ENCODE results near the gene SFTA2. TPM values are rescaled to one million over a fixed set of nuclear protein-coding genes. Genes with fewer than 3 reads are reported as not detected.
"Not testable (repeated sequence)": the region's sequence is repeated elsewhere in the genome, so short reads cannot be mapped to it uniquely, and the experiment has no call there.

SFTA2 gene
- not detected in 2 replicates for total RNA-seq (2014; rRNA removed; shearing (Covaris generic))

DNA sequence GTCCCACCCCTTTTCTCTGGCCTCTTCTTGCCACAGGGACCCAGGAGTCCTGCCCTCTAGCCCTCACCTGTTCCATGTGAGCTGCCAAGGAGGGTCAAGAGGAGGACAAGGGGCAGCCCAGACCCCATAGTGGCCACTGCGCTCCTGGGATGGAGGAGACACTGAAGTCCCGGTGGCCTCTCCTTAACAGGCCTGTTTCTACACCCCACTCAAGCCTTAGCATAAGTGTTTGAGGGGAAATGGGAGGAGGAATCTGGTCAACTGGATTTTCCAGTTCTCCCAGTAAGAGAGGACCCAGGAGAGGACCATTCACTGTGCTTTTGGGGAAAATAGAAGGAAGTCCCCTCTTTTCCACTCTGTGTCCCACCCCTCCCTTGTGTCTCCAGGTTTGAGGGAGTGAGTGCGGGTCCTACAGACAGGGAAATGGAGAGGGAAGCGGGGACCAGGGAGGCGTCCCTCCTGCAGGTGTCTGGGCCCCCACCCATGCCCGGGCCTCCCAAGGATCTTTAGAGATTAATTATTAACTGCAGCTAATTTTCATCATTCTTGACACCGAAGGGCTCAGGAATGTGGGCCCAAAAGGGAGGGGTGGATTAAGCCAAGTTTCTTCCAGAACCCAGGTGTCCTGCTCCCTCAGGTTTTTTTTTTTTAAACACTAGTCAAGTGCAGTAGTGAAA, at the start of gene SFTA2:
SFTA2 (minus strand) TSS at position 202 of the 677 bp plus-strand sequence; CDS start at position 128, 74 bp downstream.
- no peak for DNase-seq (ENCODE audit: low read depth)

DNA sequence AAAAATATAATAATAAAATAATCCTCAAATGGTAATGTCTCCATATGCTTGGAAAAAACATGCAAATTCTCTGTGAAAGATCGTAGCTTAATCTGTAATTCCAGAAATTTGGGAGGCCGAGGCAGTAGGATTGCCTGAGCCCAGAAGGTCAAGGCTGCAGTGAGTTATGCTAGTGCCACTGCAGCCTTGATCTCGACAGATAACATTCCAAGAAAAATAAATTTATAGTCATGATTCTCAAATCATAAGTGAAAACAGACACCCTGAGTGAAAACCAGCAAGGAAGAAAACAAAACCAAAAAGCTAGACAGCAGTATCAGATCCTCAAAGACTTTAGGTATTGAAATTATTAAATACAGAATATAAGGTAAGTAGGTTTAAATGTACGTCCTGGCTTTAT, 47.7 kb upstream of the SFTA2 start:
- no peak for DNase-seq (ENCODE audit: low read depth)

DNA sequence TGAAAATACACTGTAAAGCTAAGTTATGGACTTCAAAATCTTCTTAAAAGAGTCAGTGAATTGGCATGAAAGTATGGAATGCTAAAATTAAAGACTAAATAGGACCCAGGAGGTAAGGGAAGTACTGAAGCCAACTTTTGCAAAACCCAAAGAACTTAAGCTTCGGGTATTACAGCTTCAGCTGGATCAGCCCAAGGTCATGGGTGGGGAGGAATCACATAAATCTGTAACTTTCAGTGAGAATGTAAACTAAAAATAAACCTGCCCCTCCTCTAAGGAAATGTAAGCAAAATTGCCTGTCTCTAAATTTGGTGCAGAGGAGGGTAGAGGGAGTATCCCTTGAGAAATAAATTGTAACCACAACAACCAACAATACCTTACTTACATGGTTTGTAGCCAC, 47.2 kb upstream of the SFTA2 start:
- no peak for DNase-seq (ENCODE audit: low read depth)

GRCh38 chr6:30974490-30975252, 42.7 kb upstream of the SFTA2 start:
- no peak for DNase-seq (ENCODE audit: low read depth)

- DNase-seq (ENCODE audit: low read depth) = peak; percentile 54
Observed at GRCh38 chr6:30972816-30973215, 40.8 kb upstream of the SFTA2 start.

GRCh38 chr6:30970946-30971345, 39.0 kb upstream of the SFTA2 start:
- no peak for DNase-seq (ENCODE audit: low read depth)

DNA sequence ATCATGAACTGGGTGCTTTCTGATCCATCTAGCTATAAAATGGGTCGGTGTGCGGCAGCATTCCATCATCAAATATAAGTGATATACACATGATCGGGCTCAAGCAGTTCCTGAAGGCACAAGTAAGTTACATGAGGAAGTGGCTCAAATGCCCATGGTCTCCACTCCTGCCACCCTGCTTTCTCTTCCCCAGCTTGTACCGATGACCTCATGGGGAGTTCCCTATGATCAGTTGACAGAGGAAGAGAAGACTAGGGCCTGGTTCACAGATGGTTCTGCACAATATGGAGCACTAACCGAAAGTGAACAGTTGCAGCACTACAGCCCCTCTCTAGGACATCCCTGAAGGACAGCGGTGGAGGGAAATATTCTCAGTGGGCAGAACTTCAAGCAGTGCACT, 37.2 kb upstream of the SFTA2 start:
- DNase-seq (ENCODE audit: low read depth) = not testable (repeated sequence)

DNA sequence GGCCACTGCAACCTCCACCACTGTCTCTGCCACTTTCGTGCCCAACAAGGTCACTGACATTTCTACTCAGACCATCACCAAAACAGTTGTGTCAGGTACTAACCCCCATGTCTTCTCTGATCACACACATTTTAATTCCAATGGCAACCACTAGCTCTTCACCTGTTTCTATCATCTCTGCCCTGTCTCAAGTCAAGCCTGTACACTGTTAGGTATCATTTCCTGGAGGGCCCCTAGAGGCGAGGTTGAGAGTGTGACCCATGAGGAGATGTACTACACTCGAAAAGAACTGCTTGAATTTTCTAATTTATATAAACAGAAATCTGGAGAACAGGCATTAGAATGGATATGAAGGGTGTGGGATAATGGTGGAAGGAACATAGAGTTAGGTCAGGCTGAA, 34.2 kb upstream of the SFTA2 start:
- DNase-seq (ENCODE audit: low read depth) = no peak

- DNase-seq (ENCODE audit: low read depth) = no peak
Observed at GRCh38 chr6:30965140-30965601, 33.2 kb upstream of the SFTA2 start.

DNA sequence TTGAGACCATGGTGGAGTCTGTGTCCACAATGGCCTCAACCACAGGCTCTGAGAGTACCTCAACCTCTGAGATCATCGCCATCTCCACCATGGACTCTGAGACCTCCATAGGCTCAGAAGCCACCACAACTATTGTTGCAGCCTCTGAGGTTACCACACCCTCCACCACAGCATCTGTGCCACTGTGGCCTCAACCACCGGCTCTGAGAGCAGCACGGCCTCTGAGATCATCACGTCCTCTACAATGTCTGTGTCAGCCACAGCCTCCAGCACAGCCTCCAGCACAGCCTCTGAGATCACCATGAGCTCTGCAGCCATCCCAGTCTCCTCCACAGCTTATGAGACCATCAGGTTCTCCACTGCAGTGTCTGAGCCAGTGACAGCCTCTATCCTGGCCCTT, 32.1 kb upstream of the SFTA2 start:
- DNase-seq (ENCODE audit: low read depth) = peak; percentile 50

DNA sequence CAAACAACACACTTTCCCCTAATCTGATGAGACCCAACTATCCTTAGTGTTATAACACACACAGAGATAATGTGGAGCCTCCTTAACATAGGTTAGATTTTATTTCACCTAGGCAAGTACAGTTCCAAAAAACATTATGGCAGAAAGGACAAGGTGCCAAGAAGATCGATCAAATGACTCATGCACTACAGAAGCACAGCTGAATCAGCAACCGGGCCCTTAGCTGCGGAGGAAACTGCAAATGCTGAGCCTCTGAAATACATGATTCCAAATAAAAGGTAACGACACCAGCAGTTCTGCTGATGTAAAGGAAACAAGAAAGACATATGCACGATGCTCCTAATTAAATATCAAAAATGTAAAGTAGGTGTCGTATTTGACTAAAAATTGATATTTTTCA, 31.7 kb upstream of the SFTA2 start:
- DNase-seq (ENCODE audit: low read depth) = peak; percentile 48

- DNase-seq (ENCODE audit: low read depth) = no peak
Observed at GRCh38 chr6:30962716-30963115, 30.7 kb upstream of the SFTA2 start.

GRCh38 chr6:30960907-30961673, 29.1 kb upstream of the SFTA2 start:
- DNase-seq (ENCODE audit: low read depth) = no peak

DNA sequence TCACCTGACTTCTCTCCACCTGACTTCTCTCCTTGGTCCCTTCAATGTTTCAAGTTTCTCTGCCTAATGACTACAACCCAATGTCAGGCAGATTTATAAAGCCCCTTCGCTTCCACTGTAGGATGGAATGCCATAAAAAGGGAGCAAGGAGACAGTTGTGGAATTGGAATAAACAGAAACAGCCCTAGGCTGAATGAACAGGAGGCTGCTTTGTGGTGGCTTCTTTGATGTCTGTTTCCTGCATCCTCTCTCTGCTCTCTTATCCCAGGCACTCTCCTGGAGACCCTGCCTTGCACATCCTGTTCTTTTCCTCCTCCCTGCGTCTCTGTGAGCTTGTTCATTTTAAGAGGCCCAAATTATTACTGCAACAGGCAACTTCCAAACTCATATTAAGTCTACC, 25.7 kb upstream of the SFTA2 start:
- DNase-seq (ENCODE audit: low read depth) = no peak

GRCh38 chr6:30955367-30956042, 23.5 kb upstream of the SFTA2 start:
- DNase-seq (ENCODE audit: low read depth) = peak; percentile 68

- peak; percentile 23 for DNase-seq (ENCODE audit: low read depth)
Observed at GRCh38 chr6:30954631-30955366, 22.8 kb upstream of the SFTA2 start.

GRCh38 chr6:30951907-30952469, 20.0 kb upstream of the SFTA2 start:
- no peak for DNase-seq (ENCODE audit: low read depth)

DNA sequence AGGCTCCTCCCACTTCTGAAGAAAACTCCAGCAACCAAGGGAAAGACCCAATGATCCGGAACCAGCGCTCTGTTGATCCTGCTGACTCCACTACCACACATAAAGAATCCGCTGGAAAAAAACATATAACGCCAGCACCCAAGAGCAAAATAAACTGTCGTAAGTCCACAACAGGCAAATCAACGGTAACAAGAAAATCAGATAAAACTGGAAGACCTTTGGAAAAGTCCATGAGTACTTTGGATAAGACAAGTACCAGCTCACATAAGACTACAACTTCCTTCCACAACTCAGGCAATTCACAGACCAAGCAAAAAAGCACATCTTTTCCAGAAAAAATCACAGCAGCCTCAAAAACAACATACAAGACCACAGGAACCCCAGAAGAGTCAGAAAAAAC, 16.8 kb upstream of the SFTA2 start:
- DNase-seq (ENCODE audit: low read depth) = no peak

GRCh38 chr6:30947231-30947630, 15.3 kb upstream of the SFTA2 start:
- no peak for DNase-seq (ENCODE audit: low read depth)

DNA sequence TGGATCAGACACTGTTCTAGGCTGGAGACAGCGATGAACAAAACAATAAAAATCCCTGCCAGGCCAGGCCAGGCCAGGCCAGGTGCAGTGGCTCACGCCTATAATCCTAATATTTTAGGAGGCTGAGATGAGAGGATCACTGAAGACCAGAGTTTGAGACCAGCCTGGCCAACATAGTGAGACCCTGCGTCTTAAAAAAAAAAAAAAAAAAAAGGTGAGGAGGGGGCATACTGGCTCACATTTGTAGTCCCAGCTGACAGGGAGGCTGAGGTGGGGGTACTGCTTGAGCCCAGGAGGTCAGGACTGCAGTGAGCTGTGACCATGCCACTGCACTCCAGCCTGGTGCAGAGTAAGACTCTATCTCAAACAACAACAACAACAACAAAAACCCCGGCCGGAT, 13.3 kb upstream of the SFTA2 start:
- DNase-seq (ENCODE audit: low read depth) = no peak

GRCh38 chr6:30944051-30944450, 12.1 kb upstream of the SFTA2 start:
- no peak for DNase-seq (ENCODE audit: low read depth)
